Uterus (tissue), 2 donors: ENCODE results near the gene EPB41L2.

Experiments
- CTCF ChIP-seq, 4 experiments: fragments of 200-600 bp in 2 of 4; fragments of 450-650 bp in 2 of 4; sonication (generic) in 2 of 4; IDR thresholded peaks; one replicate each; pipeline ENCODE4 v1.5.1; 2016 to 2019; ENCODE audit warnings: antibody characterized with exemption in 4 of 4, mild to moderate bottlenecking in 2 of 4, moderate library complexity in 1 of 4
- POLR2A ChIP-seq, 2 donors: fragments of 450-650 bp; IDR thresholded peaks; one replicate each; pipeline ENCODE4 v1.6.1; 2016; ENCODE audit warnings: antibody characterized with exemption in 2 of 2, mild to moderate bottlenecking in 1 of 2, moderate library complexity in 1 of 2

- TF ChIP-seq CTCF (IDR thresholded peaks at IDR 0.05) (no peak), POLR2A (IDR thresholded peaks at IDR 0.05) (no peak)
Measured at GRCh38 chr6:131061041-131061750, 1.8 kb downstream of the EPB41L2 start.
